ENCODE measurements around the gene CTRL. TPM values are rescaled to one million over a fixed set of nuclear protein-coding genes. Genes with fewer than 3 reads are reported as not detected.

Gene CTRL
- polyA plus RNA-seq, 1 of the 3 experiments (the other 2 are of a cell fraction) = 1.9 TPM

- Histone ChIP-seq H3K27me3 (ENCODE audit: insufficient read depth) (no peaks in the 10 kb centered on the region), H3K79me2 (ENCODE audit: insufficient read depth) (no peaks in the 10 kb centered on the region), H3K4me3 (ENCODE audit: low read depth in 2 of 2, low read length in 1 of 2) (no peak overlapping the region), H2AFZ (ENCODE audit: low read depth) (no peak overlapping the region), H3K4me1 (ENCODE audit: control insufficient read depth in 1 of 2, insufficient read depth in 2 of 2, low read depth in 1 of 2, low read length in 1 of 2) (peaks cover 7 to 13% of the 10 kb centered on the region in 2 experiments; a peak in 2 of 4 replicates), H4K20me1 (ENCODE audit: insufficient read depth) (peaks cover 12% of the 10 kb centered on the region), H3K4me2 (no peak overlapping the region), H3K27ac (ENCODE audit: low read depth in 2 of 2, low read length in 1 of 2) (no peak overlapping the region), H3K36me3 (replicated peaks in 1 of 2; ENCODE audit: control insufficient read depth in 1 of 2, insufficient read depth in 2 of 2, low read length in 1 of 2) (peaks cover 4 to 44% of the 10 kb centered on the region in 2 experiments), H3K9me2 (no peaks in the 10 kb centered on the region), H3F3A (replicated peaks; ENCODE audit: insufficient read depth) (peaks cover 14% of the 10 kb centered on the region), H3K9me3 (no peaks in the 10 kb centered on the region), H3K9ac (no peak overlapping the region)
- ChIA-PET CTCF (interaction anchor here (1.4 to 22.4 kb wide), 5 partner anchors 11 to 155 kb away, joined by 5 to 564 read pairs (median 48); partner anchors contain the start of genes CTRL, EDC4, LCAT and PSMB10), POLR2A (no interaction called here)
- no peak for DNase-seq
- no peak for TF ChIP-seq POLR2AphosphoS5 (IDR thresholded peaks at IDR 0.05; ENCODE audit: low read depth, low read length)
- TF ChIP-seq CTCF (IDR thresholded peaks at IDR 0.05) = no peak
- no peak for TF ChIP-seq USF2 (IDR thresholded peaks at IDR 0.05; ENCODE audit: borderline replicate concordance, low read depth, low read length)
- no peak for TF ChIP-seq TAF1 (IDR thresholded peaks at IDR 0.05; ENCODE audit: borderline replicate concordance, low read depth, low read length)
- no peak for TF ChIP-seq NRF1 (IDR thresholded peaks at IDR 0.05; ENCODE audit: low read depth, low read length)
- no peak for TF ChIP-seq REST (IDR thresholded peaks at IDR 0.05; ENCODE audit: low read depth, low read length)
- TF ChIP-seq MAX (IDR thresholded peaks at IDR 0.05; ENCODE audit: low read depth) = no peak
- TF ChIP-seq MXI1 (IDR thresholded peaks at IDR 0.05; ENCODE audit: low read depth, low read length) = no peak
- no peak for TF ChIP-seq MEF2A (IDR thresholded peaks at IDR 0.05; ENCODE audit: borderline replicate concordance, low read depth)
- TF ChIP-seq, protein P1, sequence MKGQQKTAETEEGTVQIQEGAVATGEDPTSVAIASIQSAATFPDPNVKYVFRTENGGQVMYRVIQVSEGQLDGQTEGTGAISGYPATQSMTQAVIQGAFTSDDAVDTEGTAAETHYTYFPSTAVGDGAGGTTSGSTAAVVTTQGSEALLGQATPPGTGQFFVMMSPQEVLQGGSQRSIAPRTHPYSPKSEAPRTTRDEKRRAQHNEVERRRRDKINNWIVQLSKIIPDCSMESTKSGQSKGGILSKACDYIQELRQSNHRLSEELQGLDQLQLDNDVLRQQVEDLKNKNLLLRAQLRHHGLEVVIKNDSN (IDR thresholded peaks at IDR 0.05; ENCODE audit: borderline replicate concordance, low read depth) = no peak
- TF ChIP-seq, protein P2, sequence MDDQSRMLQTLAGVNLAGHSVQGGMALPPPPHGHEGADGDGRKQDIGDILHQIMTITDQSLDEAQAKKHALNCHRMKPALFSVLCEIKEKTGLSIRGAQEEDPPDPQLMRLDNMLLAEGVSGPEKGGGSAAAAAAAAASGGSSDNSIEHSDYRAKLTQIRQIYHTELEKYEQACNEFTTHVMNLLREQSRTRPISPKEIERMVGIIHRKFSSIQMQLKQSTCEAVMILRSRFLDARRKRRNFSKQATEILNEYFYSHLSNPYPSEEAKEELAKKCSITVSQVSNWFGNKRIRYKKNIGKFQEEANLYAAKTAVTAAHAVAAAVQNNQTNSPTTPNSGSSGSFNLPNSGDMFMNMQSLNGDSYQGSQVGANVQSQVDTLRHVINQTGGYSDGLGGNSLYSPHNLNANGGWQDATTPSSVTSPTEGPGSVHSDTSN (IDR thresholded peaks at IDR 0.05) = no peak
- TF ChIP-seq RAD21 (IDR thresholded peaks at IDR 0.05; ENCODE audit: low read length) = no peak
- 93% methylated on average over 9 of the region's 12 CpGs for WGBS (ENCODE audit: low lambda C conversion rate)
Observed at GRCh38 chr16:67885545-67885944, 46.1 kb downstream of the CTRL start.

All from SK-N-SH (cell line).